Gastroesophageal sphincter (tissue), 4 donors: ENCODE results near the gene HAUS3. TPM values are rescaled to one million over a fixed set of nuclear protein-coding genes. Genes with fewer than 3 reads are reported as not detected.

Experiments used
- ATAC-seq: fragments of 150-250 bp; one replicate; pipeline ENCODE4 v1.9.1; 2016; ENCODE audit warnings: mild to moderate bottlenecking, moderate library complexity
- H3K27ac ChIP-seq, 4 donors: fragments of 200-600 bp; sonication (generic) in 3 of 4; 1 replicate in 3 of 4; 2 replicates in 1 of 4; pipeline ENCODE4 v1.5.1; 2016 to 2019
- H3K27me3 ChIP-seq: fragments of 200-600 bp; sonication (generic); one replicate; pipeline ENCODE4 v1.5.1; 2019
- H3K36me3 ChIP-seq, 2 donors: fragments of 200-600 bp; sonication (generic); one replicate each; pipeline ENCODE4 v1.5.1; 2019; ENCODE audit warnings: control low read depth in 1 of 2
- H3K4me1 ChIP-seq, 3 donors: fragments of 200-600 bp; sonication (generic); 1 replicate in 2 of 3; 2 replicates in 1 of 3; pipeline ENCODE4 v1.5.1; 2016 to 2019; ENCODE audit warnings: control low read depth in 2 of 3
- H3K4me3 ChIP-seq, 2 donors: fragments of 200-600 bp; sonication (generic); one replicate each; pipeline ENCODE4 v1.5.1; 2019; ENCODE audit warnings: mild to moderate bottlenecking in 1 of 2, moderate library complexity in 1 of 2
- H3K9me3 ChIP-seq, 3 donors: fragments of 200-600 bp; sonication (generic); one replicate each; pipeline ENCODE4 v1.5.1; 2017 to 2019; ENCODE audit warnings: control low read depth in 2 of 3
- CTCF ChIP-seq, 4 experiments: fragments of 200-600 bp in 2 of 4; fragments of 450-650 bp in 2 of 4; sonication (generic) in 1 of 4; IDR thresholded peaks; one replicate each; pipeline ENCODE4 v1.5.1; 2017 to 2019; ENCODE audit warnings: antibody characterized with exemption in 4 of 4, mild to moderate bottlenecking in 2 of 4, moderate library complexity in 2 of 4
- EP300 ChIP-seq: sonication (generic); formaldehyde crosslinking; IDR thresholded peaks from one replicate; pipeline ENCODE4 v1.6.1; 2017; ENCODE audit warnings: antibody characterized with exemption, mild to moderate bottlenecking
- POLR2A ChIP-seq, 2 donors: fragments of 450-650 bp; IDR thresholded peaks; one replicate each; pipeline ENCODE4 v1.6.1; 2017; ENCODE audit warnings: antibody characterized with exemption in 2 of 2, mild to moderate bottlenecking in 2 of 2, moderate library complexity in 1 of 2
- POLR2AphosphoS5 ChIP-seq: sonication (generic); formaldehyde crosslinking; IDR thresholded peaks from one replicate; pipeline ENCODE4 v1.6.1; 2017; ENCODE audit warnings: antibody characterized with exemption
- whole genome bisulfite sequencing, 2 donors: methylation state at CpG; one replicate each; pipeline ENCODE4 v1.1.5; 2018; ENCODE audit warnings: low coverage in 1 of 2; 5-methylcytosine and 5-hydroxymethylcytosine counted together
- total RNA-seq, 4 donors: library from RNA; depleted of rRNA; stranded (reverse); fragments of >200 nt; gene quantifications; one replicate each; pipeline ENCODE4 v1.1.0, GENCODE V29; 2016

HAUS3 gene
- total RNA-seq, 4 donors from 2014 or later, result 10.0 to 16.3 (median 12.7) TPM

GRCh38 chr4:2257361-2258081 is 15.6 kb upstream of the HAUS3 start:
- no CpG with 5 or more reads among the region's 14 CpGs for WGBS, 2 donors
- Histone ChIP-seq H3K36me3 (peaks cover 0 to 48% of the 10 kb centered on the region in 2 donors), H3K27me3 (no peaks in the 10 kb centered on the region), H3K9me3 (no peaks in the 10 kb centered on the region), H3K27ac (peak overlapping the region; percentile 4 to 97 (median 94)), H3K4me3 (peak overlapping the region in 1 of 2 donors; percentile 20), H3K4me1 (peaks cover 5 to 81% (median 59%) of the 10 kb centered on the region in 3 donors)
- TF ChIP-seq POLR2AphosphoS5 (no peak), CTCF (IDR thresholded peaks at IDR 0.05) (no peak)
- ATAC-seq, result no peak

- peak; percentile 40 for TF ChIP-seq POLR2AphosphoS5
- TF ChIP-seq POLR2A (IDR thresholded peaks at IDR 0.05), result no peak
- peaks cover 0 to 56% of the 10 kb centered on the region in 2 donors for H3K36me3 ChIP-seq
- H3K9me3 ChIP-seq, result no peaks in the 10 kb centered on the region
- WGBS, 2 donors, result no CpG with 5 or more reads among the region's 12 CpGs
- H3K27me3 ChIP-seq, result no peaks in the 10 kb centered on the region
- peak; percentile 46 for ATAC-seq
- H3K4me1 ChIP-seq, result peaks cover 5 to 80% (median 59%) of the 10 kb centered on the region in 3 donors
- H3K27ac ChIP-seq, result peak overlapping the region; percentile 67 to 97 (median 94)
- peak overlapping the region in 1 of 2 donors; percentile 30 for H3K4me3 ChIP-seq
Measured at GRCh38 chr4:2256781-2257191, 14.9 kb upstream of the HAUS3 start.

- ATAC-seq, result peak; percentile 39
- Histone ChIP-seq H3K4me1 (peaks cover 5 to 80% (median 59%) of the 10 kb centered on the region in 3 donors), H3K4me3 (peak overlapping the region in 1 of 2 donors; percentile 30), H3K9me3 (no peaks in the 10 kb centered on the region), H3K27me3 (no peaks in the 10 kb centered on the region), H3K36me3 (peaks cover 0 to 61% of the 10 kb centered on the region in 2 donors), H3K27ac (peak overlapping the region; percentile 67 to 97 (median 94))
- TF ChIP-seq POLR2A (IDR thresholded peaks at IDR 0.05), result no peak
- no peak for TF ChIP-seq POLR2AphosphoS5
- no peak for TF ChIP-seq CTCF (IDR thresholded peaks at IDR 0.05)
- TF ChIP-seq EP300, result no peak
- 13% methylated on average over 2 of the region's 8 CpGs; no CpG with 5 or more reads in 1 of the 2 donors for WGBS, 2 donors
Measured at GRCh38 chr4:2256156-2256731, 14.3 kb upstream of the HAUS3 start.

- Histone ChIP-seq H3K27me3 (no peaks in the 10 kb centered on the region), H3K36me3 (peaks cover 0 to 67% of the 10 kb centered on the region in 2 donors), H3K9me3 (no peaks in the 10 kb centered on the region), H3K27ac (peak overlapping the region; percentile 67 to 97 (median 94)), H3K4me3 (peak overlapping the region in 1 of 2 donors; percentile 30), H3K4me1 (peaks cover 5 to 77% (median 57%) of the 10 kb centered on the region in 3 donors)
- 21% methylated on average over 2 of the region's 18 CpGs; no CpG with 5 or more reads in 1 of the 2 donors for WGBS, 2 donors
- ATAC-seq, result peak; percentile 15
- TF ChIP-seq CTCF (IDR thresholded peaks at IDR 0.05) (peak in 1 of 4 experiments; percentile 11), POLR2AphosphoS5 (no peak)
Measured at GRCh38 chr4:2255501-2256155, 13.7 kb upstream of the HAUS3 start.

- Histone ChIP-seq H3K27ac (peak overlapping the region; percentile 67 to 97 (median 94)), H3K4me3 (no peak overlapping the region), H3K27me3 (no peaks in the 10 kb centered on the region), H3K9me3 (no peaks in the 10 kb centered on the region), H3K4me1 (peaks cover 5 to 69% (median 50%) of the 10 kb centered on the region in 3 donors), H3K36me3 (peaks cover 0 to 75% of the 10 kb centered on the region in 2 donors)
- WGBS, 2 donors, result 73 to 82% methylated on average over 6 to 9 of the region's 32 CpGs
- ATAC-seq, result no peak
- no peak for TF ChIP-seq CTCF (IDR thresholded peaks at IDR 0.05)
- TF ChIP-seq POLR2AphosphoS5, result no peak
- TF ChIP-seq EP300, result no peak
- no peak for TF ChIP-seq POLR2A (IDR thresholded peaks at IDR 0.05)
Measured at GRCh38 chr4:2254665-2255500, 13.0 kb upstream of the HAUS3 start.
